CD4-positive, alpha-beta T cell (primary cell): ENCODE data around the gene GRIN1. TPM values are rescaled to one million over a fixed set of nuclear protein-coding genes. Genes with fewer than 3 reads are reported as not detected.

ENCODE experiments used
- ATAC-seq: fragments of 200-7000 bp; cut with Tn5 transposase; one replicate; pipeline ENCODE4 v1.10.0; 2022; ENCODE audit warnings: mild to moderate bottlenecking; ENCODE audit not compliant: poor library complexity
- CTCF ChIA-PET: fragments of 350-600 bp; sonication (Branson Sonifier 250); formaldehyde crosslinking; loops from one replicate; lab custom pipeline; 2021; ENCODE audit warnings: antibody characterized with exemption, inconsistent platforms; lab: Charles Lee
- POLR2A ChIA-PET: fragments of 350-600 bp; sonication (Branson Sonifier 250); formaldehyde crosslinking; loops from one replicate; lab custom pipeline; 2021; ENCODE audit warnings: antibody characterized with exemption, inconsistent platforms; lab: Charles Lee
- DNase-seq, 14 experiments: peaks; one replicate each; pipeline ENCODE4 v3.0.0-alpha.2; 2013 to 2020; ENCODE audit warnings: mixed read lengths in 2 of 14
- H3K27ac ChIP-seq, 2 donors: one replicate each; pipeline versions ENCODE4 v1.5.1 to v1.7.0; 2013; ENCODE audit warnings: low read length in 2 of 2, low read depth in 1 of 2, mild to moderate bottlenecking in 1 of 2
- H3K27me3 ChIP-seq, 2 experiments: 1 replicate in 1 of 2; 2 replicates in 1 of 2; pipeline versions ENCODE4 v1.6.1 to v1.7.0; 2013; ENCODE audit warnings: low read length in 2 of 2, control low read depth in 1 of 2, mild to moderate bottlenecking in 1 of 2, moderate library complexity in 1 of 2; ENCODE audit not compliant: insufficient read depth in 2 of 2, control insufficient read depth in 1 of 2
- H3K36me3 ChIP-seq: one replicate; pipeline ENCODE4 v1.6.1; 2013; ENCODE audit warnings: low read length, control low read depth; ENCODE audit not compliant: insufficient read depth
- H3K4me1 ChIP-seq: one replicate; pipeline ENCODE4 v1.6.1; 2013; ENCODE audit warnings: low read length, control low read depth; ENCODE audit not compliant: insufficient read depth
- H3K4me3 ChIP-seq: one replicate; pipeline ENCODE4 v1.5.1; 2013; ENCODE audit warnings: mild to moderate bottlenecking, low read length, moderate library complexity
- H3K9me3 ChIP-seq, 2 experiments: 1 replicate in 1 of 2; 2 replicates in 1 of 2; pipeline versions ENCODE4 v1.6.1 to v1.7.0; 2013; ENCODE audit warnings: low read length in 2 of 2, mild to moderate bottlenecking in 2 of 2, control low read depth in 1 of 2, moderate library complexity in 1 of 2; ENCODE audit not compliant: control insufficient read depth in 1 of 2, insufficient read depth in 1 of 2
- H3K27ac Mint-ChIP-seq: one replicate; pipeline ENCODE4 v1.8.0; 2020; ENCODE audit warnings: mixed read lengths
- H3K27me3 Mint-ChIP-seq: one replicate; pipeline ENCODE4 v1.8.0; 2021; ENCODE audit warnings: mixed read lengths
- H3K36me3 Mint-ChIP-seq: one replicate; pipeline ENCODE4 v1.8.0; 2021; ENCODE audit warnings: low read depth, mixed read lengths
- H3K4me1 Mint-ChIP-seq: one replicate; pipeline ENCODE4 v1.8.0; 2021; ENCODE audit warnings: low read depth, mixed read lengths
- H3K4me3 Mint-ChIP-seq: one replicate; pipeline ENCODE4 v1.8.0; 2020; ENCODE audit warnings: mild to moderate bottlenecking, mixed read lengths
- H3K9me3 Mint-ChIP-seq: one replicate; pipeline ENCODE4 v1.8.0; 2020; ENCODE audit warnings: mixed read lengths
- CTCF ChIP-seq: fragments of 200-600 bp; IDR thresholded peaks from one replicate; pipeline ENCODE4 v1.8.0; 2022; ENCODE audit warnings: antibody characterized with exemption, mild to moderate bottlenecking
- intact Hi-C, 2 experiments: fragments of 100-400 bp; cut with DNase I in 1 of 2; cut with micrococcal nuclease in 1 of 2; formaldehyde crosslinking; loops; one replicate each; pipeline versions ENCODE4 v1.15.1 to v1.9.0; 2023 to 2025; cut with DNase I, micrococcal nuclease
- total RNA-seq, 174 experiments: library from RNA in 2 of 174; stranded (reverse) in 2 of 174; gene quantifications; one replicate each; pipeline ENCODE4 v1.2.3 and lab custom pipeline; 2021 to 2026

The GRIN1 gene
- total RNA-seq, 2 experiments from 2014 or later, result not detected

- CTCF ChIA-PET, result interaction anchor here (1.0 kb wide), 1 partner anchor 10 kb away, joined by 5 read pairs; no protein-coding TSS in a partner anchor
- DNase-seq (no peak), ATAC-seq (no peak)
- Histone ChIP-seq H3K4me1 (peaks cover 12% of the 10 kb centered on the region), H3K36me3 (peaks cover 95% of the 10 kb centered on the region), H3K27ac (no peak overlapping the region), H3K9me3 (no peaks in the 10 kb centered on the region), H3K4me3 (no peak overlapping the region), H3K27me3 (no peaks in the 10 kb centered on the region)
- H3K27me3 Mint-ChIP-seq, result no peaks in the 10 kb centered on the region
- H3K4me3 Mint-ChIP-seq, result no peak overlapping the region
- intact Hi-C loops, result no loop called here
- H3K36me3 Mint-ChIP-seq, result peaks cover 22% of the 10 kb centered on the region
- no peak for TF ChIP-seq CTCF
- no peaks in the 10 kb centered on the region for H3K9me3 Mint-ChIP-seq
- POLR2A ChIA-PET, result interaction anchor here (0.5 to 1.8 kb wide), 3 partner anchors 12 to 169 kb away, joined by 3 to 6 read pairs (median 3); no protein-coding TSS in a partner anchor
- no peaks in the 10 kb centered on the region for H3K4me1 Mint-ChIP-seq
- H3K27ac Mint-ChIP-seq, result no peak overlapping the region
These were observed 31.0 kb upstream of the GRIN1 start for GRCh38 chr9:137107982-137108381.

DNA sequence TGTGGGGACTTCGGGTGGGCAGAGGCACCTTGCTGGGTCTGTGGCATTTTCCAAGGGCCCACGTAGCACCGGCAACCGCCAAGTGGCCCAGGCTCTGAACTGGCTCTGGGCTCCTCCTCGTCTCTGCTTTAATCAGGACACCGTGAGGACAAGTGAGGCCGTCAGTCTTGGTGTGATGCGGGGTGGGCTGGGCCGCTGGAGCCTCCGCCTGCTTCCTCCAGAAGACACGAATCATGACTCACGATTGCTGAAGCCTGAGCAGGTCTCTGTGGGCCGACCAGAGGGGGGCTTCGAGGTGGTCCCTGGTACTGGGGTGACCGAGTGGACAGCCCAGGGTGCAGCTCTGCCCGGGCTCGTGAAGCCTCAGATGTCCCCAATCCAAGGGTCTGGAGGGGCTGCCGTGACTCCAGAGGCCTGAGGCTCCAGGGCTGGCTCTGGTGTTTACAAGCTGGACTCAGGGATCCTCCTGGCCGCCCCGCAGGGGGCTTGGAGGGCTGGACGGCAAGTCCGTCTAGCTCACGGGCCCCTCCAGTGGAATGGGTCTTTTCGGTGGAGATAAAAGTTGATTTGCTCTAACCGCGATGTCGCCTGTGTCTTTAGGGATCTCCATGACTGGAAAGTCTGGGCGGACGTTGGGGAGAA lies 30.2 kb upstream of the GRIN1 start:
- POLR2A ChIA-PET, result interaction anchor here (0.5 to 1.8 kb wide), 2 partner anchors 13 to 170 kb away, joined by 3 to 6 read pairs; no protein-coding TSS in a partner anchor
- intact Hi-C loops, result no loop called here
- Mint-ChIP-seq H3K9me3 (no peaks in the 10 kb centered on the region), H3K4me1 (no peaks in the 10 kb centered on the region), H3K4me3 (no peak overlapping the region), H3K36me3 (peaks cover 28% of the 10 kb centered on the region), H3K27ac (no peak overlapping the region), H3K27me3 (no peaks in the 10 kb centered on the region)
- no peak for DNase-seq
- Histone ChIP-seq H3K9me3 (no peaks in the 10 kb centered on the region), H3K4me1 (peaks cover 19% of the 10 kb centered on the region), H3K27ac (no peak overlapping the region), H3K4me3 (no peak overlapping the region), H3K36me3 (peaks cover 88% of the 10 kb centered on the region), H3K27me3 (no peaks in the 10 kb centered on the region)
- no peak for ATAC-seq
- CTCF ChIA-PET, result no interaction called here
- TF ChIP-seq CTCF, result no peak

- no peak overlapping the region for H3K4me3 Mint-ChIP-seq
- ChIA-PET POLR2A (interaction anchor here (1.8 kb wide), 1 partner anchor 14 kb away, joined by 6 read pairs; no protein-coding TSS in a partner anchor), CTCF (no interaction called here)
- H3K27me3 ChIP-seq, result no peaks in the 10 kb centered on the region
- no peak overlapping the region for H3K27ac ChIP-seq
- peaks cover 28% of the 10 kb centered on the region for H3K36me3 Mint-ChIP-seq
- H3K4me1 Mint-ChIP-seq, result no peaks in the 10 kb centered on the region
- H3K4me3 ChIP-seq, result no peak overlapping the region
- no peaks in the 10 kb centered on the region for H3K27me3 Mint-ChIP-seq
- intact Hi-C loops, result no loop called here
- H3K27ac Mint-ChIP-seq, result no peak overlapping the region
- no peak for DNase-seq
- H3K9me3 ChIP-seq, result no peaks in the 10 kb centered on the region
- H3K9me3 Mint-ChIP-seq, result no peaks in the 10 kb centered on the region
- ATAC-seq, result no peak
- H3K36me3 ChIP-seq, result peaks cover 82% of the 10 kb centered on the region
- H3K4me1 ChIP-seq, result peaks cover 20% of the 10 kb centered on the region
- no peak for TF ChIP-seq CTCF
These were observed 29.5 kb upstream of the GRIN1 start for GRCh38 chr9:137109250-137110146.
